DMS114 treated with DMSO at 0.1 percent for 48 hours (cell line): Measurements from ENCODE around the gene ITFG1.

Experiments
- DNase-seq: peaks from one replicate; lab custom pipeline; 2025; ENCODE audit not compliant: unreplicated experiment; lab: John Stamatoyannopoulos, UW

ITFG1 gene

DNA sequence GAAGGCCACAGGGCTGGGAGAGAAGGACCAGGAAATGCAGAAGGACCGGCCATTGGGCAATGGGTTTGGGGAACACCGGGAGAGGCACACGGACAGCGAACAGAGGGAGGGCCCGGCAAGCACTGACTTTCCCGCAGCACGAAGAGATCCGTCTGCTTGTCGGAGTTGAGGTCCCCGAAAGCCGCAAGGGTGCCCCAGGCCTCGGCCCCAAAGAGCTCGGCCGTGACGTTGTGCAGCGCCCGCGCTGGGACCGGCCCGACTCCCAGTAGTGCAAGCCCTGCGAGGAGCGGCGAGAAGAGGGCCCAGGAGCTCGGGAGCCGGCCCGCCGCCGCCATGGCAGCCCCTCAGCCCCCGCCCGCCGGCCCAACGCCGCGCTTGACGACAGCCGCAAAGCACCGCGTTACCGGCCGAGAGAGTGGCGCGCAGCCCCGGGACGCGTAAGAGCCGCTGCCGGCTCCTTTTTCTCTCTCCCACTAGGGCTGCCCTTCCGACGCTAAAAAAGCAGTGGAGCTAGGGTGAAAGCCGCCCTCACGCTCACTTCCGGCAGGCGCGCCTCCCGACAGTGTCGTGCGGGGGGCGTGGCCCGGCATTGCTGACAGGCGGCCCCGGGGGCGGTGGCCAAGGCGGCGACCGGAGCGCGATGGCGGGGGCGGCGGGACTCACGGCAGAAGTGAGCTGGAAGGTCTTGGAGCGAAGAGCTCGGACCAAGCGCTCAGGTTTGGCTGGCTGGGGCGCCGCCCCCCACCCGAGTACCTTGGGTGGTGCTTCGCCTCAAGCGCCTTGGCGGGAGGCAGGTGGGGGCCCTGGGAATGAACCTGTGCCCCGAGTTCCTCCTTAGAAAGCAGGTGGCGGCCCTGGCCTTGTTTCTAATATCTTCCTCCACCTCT is at the start of gene ITFG1, which contains the start of gene PHKB:
ITFG1 (minus strand) TSS at position 353 of the 887 bp plus-strand sequence; CDS start at position 335, 18 bp downstream.
PHKB (plus strand) TSS at position 621 of the 887 bp plus-strand sequence; CDS start at position 641, 20 bp downstream.
- DNase-seq = peak; percentile 77

DNA sequence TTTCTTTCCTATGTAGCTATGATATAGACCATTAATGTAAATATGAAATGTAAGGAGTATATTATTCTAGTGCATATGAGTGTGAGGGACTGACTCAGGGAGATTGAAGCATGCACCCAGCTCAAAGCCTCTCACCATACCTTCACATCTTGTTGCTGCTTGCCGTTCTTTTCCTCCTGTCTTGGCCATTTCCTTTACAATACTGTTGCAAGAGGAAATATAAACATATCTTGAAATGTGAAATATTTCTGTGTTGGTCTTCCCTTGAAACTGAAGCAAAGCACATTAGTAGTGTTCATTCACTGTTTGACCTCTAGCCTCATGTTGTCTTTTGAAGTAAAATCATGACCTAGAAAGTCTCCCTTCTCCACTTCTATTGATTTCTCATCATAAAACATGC is 46.8 kb upstream of the ITFG1 start:
- DNase-seq = no peak

DNA sequence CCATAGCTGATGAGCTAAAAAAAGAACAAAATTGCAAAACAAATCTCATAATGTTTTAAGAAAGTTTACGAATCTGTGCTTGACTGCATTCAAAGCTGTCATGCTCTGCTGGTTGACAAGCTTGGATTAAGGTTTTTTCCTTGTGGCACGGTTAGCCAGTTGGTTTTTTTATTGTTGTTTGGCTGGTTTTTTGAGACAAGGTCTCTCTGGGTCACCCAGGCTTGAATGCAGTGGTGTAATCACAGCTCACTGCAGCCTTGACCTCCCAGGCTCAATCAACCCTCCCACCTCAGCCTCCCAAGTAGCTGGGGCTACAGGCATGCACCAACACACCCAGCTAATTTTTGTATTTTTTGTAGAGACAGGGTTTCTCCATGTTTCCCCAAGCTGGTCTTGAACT is 45.9 kb upstream of the ITFG1 start:
- DNase-seq = no peak

DNA sequence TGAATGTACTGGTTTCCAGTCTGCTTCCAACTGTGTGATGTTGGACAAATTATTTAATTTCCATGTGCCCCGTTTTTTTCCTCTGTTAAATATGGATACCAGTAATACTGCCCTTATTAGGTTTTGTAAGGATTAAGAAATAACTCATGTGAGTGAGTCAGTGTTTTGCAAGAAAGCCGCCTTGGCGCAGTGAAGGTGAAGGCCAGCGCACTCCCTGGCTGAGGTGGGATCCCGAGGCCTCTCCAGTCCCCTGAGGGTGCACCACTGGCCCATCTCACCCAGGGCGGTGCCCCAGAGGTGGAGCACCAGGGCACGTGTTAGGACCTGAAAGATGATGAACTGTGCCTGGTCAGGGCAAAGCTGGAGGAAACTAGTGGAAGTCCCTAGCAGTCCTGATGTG is 43.7 kb upstream of the ITFG1 start:
- no peak for DNase-seq

DNA sequence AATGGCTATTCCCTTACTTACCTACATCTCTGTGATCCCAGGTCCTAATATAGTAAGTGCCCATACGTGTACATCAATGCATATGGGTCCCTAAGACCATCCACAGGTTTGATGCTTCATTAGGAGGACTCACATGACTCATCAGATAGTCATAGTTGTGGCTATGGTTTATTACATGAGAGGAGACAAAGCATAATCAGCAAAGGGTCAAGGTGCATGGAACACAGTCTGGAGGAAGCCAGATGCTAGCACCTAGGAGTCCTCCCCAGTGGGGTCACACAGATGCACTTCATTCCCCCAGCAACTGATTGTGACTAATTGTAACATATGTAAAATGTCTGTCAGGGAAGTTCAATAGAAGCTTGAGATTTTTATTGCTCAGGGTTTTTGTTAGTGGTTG is 43.1 kb upstream of the ITFG1 start:
- no peak for DNase-seq

DNA sequence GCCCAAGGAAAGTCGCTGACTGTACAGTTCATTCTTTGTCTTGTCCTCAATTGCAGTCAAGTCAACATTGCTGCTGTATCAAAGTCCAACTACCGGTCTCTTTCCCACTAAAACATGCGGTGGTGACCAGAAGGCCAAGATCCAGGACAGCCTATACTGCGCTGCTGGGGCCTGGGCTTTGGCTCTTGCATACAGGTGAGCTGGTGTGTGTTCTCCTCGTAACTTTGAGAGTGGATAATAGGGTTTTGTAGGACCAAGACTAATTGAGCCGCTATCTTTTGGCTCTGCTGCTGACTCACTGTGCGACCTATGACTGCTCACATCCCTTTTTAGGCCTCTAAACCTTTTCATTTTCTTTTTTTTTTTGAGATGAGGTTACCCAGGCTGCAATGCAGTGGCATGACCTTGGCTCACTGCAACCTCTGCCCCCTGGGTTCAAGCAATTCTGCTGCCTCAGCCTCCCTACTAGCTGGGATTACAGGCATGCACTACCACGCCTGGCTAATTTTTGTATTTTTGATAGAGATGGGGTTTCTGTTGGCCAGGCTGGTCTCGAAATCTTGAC is 38.9 kb upstream of the ITFG1 start:
- no peak for DNase-seq

DNA sequence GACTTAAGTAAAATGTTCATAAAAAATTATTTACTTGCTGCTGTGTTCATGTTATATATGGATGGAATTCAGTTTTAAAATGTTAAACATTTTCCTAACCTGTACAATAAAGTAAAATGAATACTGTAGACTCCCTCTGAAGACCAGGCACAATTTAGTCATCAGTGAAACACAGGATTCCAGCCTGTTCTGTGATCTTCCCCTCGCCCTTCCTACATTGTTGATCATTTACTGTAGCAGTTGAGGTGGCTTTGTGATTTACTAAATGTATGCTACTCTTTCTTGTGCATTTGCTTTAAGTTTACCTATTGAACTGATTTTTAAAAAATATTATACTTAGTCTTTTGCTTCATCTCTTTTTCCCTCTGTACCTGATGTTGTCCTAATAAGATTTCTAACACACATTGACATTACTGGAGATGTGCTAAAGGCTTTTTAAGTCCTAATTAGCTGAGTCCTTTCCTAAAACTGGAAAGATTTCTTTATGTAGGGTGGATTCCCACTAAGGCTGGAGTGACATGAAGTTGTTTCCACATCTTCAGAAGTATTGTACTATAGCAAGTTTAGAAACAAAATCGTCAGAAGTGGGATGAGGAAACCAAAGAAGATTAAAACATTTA is 38.3 kb upstream of the ITFG1 start:
- DNase-seq = no peak

DNA sequence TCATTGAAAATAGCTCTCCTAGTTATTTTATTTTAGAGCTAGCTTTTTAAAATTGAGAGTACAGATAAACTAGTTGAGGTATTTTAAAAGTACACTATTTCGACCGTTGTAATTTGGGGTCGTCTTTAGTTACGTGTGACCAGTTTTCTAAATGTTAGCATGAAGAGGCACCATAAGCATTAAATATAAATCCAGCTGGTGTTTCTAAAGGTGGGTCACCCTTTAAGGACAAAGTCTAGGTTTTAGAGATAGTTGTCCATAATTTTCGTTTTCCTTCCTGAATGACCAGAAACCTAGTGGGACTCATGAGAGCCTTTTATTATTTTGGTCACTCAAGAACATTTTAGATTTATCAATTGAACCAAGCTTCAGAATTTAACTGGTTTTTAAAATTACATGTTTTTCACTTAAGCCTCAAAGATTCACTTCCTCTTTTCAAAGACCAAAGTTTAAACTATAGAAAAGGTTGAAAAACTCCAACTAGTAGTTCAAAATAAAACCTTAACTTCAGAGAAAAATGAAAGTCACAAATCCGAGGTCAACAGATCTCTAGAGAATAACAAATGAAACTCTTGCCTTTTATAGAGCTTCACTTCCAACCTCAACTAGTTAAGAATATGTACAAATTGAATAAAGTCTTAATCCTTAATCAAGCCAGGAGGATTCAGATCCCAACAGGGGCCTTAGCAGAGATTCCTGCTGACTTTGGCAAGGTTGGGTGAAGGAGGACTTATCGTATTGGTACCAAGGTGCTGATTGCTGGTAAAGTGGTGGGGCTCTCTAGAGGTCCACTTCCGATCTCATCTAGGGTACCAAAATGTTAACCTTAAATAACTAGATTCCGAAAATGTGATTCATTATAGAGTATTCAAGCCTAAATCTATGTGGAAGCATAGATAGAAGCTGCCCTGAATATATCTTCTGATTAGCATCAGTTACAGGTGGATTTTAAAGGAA is 32.8 kb upstream of the ITFG1 start:
- DNase-seq = no peak

DNA sequence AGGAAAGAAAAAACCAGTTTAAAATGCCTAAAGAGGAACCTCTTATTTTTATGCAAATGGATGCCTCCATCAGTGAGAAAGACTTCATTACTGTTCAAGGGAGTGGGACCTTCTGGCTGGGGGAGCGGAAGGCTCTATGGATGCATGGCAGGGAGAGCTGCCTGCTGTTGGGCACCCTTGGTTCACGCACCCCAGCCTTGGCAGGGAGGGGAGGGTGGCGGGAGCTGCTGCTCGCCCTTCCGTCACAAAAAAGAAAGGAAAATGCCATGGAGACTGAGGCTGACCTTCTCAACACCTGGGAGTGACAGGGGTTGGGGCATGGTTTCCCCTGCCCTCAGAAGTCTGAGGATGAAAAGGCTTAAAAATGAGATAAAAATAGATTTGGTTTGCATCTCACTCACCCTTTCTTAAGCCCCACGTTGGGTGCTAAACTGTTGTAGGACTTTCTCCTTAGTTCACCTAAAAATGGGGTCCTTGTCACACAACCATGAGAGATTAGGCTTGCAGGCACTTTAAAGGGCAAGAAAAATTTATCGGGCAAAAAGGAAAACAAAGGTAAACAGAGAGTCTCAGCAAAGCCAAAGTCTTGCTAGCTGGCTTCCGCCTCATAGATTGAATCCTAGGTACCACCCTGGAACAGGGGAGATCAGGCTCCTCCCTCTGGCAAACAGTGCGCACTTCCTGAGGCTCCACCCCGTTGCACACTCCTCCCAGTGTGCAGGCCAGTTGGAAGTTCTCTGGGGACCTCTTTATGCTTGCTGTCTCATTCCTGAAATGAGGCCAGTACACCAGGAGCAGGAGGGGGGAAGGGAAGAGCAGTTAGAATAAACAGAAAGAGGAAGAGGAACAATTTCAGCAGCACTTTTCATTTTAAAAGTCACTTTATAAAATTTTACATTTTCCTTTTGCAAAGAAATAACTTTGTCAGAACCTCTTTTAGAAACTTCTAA is 31.8 kb upstream of the ITFG1 start:
- no peak for DNase-seq

DNA sequence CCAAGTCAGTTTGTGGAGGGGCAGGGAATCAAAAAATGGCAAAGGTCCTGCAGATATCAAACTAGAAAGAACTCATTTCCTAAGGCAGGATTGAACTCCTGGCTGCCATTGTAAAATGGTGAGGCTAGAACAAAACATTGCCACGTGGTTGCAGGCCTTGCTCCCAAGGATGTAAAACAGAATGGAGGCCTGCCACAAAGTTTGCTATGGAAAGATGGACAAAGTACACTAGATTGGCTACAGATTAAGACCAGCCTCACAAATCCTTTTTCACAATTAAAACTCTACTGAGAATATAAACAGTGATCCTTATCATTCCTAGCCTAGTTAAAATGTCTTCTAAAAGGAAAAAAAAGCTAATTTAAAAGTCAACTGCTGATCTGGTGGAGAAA is 31.2 kb upstream of the ITFG1 start:
- no peak for DNase-seq

DNA sequence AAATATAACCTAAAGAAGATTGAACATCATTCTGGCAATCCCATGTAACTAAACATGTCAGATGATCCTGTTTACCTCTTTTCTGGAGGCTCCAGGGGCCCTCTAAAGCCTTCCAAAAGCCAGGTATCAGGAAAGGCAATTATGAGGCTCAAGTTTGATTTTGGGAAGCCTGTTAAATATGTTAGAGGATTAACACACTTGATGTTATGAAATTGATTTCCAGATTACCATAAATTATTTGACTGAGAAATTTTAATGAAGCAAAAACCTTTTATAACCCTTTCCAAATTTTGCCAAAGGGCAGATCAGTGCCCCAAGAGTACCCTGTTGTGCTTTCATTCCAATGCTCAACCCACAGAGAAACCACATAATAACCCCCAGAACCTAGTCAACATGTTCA is 29.6 kb upstream of the ITFG1 start:
- DNase-seq = no peak

DNA sequence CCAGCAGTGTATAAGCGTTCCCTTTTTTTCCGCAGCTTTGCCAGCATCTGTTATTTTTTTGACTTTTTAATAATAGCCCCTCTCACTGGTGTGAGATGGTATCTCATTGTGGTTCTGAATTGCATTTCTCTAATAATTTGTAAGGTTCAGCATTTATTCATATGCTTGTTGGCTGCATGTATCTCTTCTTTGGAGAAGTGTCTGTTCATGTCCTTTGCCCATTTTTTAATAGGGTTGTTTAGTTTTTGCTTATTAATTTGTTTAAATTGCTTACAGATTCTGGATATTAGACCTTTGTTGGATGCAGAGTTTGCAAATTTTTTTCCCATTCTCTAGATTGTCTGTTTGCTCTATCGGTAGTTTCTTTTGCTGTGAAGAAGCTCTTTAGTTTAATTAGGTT is 27.2 kb upstream of the ITFG1 start:
- DNase-seq = no peak

DNA sequence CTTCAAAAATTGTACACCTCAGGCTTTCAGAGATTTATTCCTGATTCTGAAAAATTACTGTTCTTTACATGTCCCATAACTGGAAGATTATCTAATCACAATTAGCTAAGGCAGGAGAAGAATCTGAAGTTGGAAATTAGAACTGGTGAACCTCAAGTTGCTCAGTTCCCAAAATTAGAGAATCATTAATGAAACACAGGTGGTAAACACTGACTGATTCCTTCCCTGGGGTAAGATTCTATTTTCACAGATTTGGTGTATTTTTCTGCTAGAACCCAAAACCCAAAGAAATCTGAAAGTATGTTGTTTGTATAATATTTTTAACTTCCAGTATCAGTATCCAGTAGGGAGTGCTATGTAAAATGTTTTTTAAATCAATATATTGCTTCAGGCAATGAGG is 26.0 kb upstream of the ITFG1 start:
- no peak for DNase-seq

DNA sequence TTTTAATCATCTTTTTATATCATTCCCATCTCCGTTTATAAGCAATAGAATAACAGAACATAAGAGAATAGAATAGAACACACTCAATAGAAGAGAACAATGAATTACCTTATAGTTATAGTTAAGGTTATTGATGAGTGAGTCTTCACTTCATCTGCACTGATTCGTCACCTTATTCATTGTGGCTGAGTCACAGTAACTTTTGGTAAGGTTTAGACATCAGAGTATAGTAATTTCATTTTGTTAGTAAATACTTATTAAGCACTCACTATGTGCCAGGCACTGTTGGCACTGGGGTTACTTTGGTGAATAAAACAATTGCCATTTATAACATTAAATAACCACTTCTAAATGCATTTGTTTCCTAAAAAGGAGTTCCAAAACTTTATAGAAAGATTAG is 22.8 kb upstream of the ITFG1 start:
- no peak for DNase-seq

DNA sequence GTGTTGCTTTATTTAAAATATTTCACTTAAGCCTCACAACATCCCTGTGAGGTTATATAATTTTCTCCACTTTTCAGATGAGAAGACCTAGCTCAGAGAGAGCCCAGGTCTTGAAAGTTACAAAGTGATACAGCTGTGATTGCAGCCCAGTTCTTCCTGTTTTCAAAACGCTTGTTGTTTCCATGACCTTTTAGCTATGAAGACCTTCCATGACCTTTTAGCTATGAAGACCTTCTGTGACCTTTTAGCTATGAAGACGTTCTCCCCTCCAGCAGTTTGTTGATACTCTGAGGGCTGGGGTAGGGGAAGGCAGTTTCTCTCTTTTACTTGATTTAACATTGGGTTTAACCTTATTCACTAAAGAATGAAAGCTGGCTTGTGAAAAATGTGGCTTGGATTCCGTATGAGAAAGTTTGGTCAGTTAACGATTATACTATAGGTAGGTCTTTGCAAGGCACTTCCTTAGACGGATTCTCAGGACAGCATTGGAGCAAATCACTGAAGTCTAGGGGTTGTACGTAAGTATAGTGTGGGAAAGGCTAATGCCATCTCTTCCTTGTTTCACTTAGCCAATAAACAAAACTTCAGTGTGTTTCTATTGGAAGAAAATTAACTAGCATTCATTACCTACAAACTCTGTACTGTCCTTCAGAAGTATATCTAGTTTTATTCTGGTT is 21.0 kb upstream of the ITFG1 start:
- no peak for DNase-seq

DNA sequence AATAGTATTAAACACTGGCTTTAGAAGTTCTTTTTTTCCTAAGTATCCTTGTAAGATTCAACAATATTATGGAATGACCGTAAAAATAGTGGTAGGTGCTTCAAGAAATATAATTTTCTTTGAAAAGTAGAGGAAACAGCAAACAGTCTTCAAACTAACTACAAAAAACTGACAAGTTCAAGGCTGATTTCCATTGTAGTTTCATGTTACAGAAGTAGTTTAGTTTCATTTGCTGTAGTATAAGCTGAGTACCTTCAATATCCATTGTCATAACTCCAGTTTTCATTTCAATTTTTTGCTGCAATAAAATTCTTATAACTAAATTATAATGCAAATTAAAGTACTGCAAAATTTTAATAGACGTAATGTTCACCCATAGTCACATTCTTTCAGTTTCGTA is 19.5 kb upstream of the ITFG1 start:
- no peak for DNase-seq

DNA sequence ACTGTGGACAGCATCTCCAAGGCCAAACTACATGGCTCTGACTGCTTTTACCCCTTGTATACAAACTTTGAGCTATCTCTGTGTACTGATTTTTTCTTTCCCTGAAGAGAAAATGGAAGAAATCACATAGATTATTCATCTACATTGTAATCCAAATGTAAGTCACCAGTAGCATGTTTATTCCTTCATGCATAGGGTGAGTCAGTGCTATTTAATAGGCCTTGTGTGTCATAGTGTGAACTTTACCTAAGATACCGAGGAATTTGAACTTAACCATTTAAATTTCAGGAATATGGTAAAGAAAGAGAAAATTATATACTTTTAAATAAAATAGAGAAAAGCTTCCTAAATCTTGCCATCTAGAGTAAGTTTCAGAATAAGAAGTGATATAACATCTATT is 16.8 kb upstream of the ITFG1 start:
- no peak for DNase-seq

DNA sequence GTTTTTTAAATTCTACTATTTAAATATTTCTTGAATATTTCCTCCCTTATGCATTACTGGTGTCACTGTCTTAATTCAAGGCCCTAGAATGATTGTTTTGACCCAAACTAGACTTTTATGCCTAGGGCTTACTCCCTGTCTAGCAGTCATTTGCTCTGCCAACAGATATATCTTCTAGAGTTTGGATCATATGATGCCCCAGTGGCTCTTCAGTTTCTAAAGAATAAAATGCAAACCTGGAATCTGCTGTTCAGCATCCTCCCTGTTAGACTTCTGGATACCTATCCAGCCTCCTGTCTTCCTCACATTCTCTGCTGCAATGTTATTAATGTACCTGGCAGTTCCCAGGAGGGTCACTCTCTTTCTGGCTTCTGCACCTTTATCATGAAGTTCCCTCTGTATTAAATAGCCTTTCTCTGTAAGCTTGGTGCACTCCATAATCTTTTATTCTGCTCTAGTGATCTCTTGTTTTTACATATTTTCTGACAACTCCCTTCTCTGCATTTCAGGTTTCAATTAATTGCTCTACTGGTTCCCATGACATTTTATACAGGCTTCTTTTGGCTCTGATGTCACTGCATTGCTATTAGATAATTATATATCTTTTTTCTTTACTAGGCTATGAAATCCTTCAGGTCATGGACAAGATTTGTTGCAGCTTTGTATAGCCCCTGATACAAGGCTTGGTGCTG is 15.9 kb upstream of the ITFG1 start:
- no peak for DNase-seq

DNA sequence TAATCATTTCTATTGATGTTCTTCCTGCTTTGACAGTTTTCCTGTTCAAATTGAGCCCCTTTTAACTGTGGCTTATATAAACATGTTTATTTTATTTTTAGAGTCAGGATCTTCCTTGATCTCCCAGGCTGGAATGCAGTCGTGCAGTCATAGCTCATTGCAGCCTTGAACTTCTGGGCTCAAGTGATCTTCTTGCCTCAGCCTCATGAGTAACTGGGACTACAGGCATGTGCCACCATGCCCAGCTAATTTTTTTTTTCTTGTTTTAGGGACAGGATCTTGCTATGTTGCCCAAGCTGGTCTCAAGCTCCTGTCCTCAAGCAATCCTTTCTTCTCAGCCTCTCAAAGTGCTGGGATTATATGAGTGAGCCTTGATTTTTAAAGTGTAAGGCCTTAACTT is 14.9 kb upstream of the ITFG1 start:
- DNase-seq = no peak
